GM18499 (cell line): ENCODE measurements around the gene ZFP1.

Experiments
- ATAC-seq: cut with Tn5 transposase; IDR thresholded peaks from one replicate; pipeline ENCODE4 v1.9.1; 2021; ENCODE audit warnings: moderate number of reproducible peaks; ENCODE audit not compliant: insufficient read depth, unreplicated experiment

The ZFP1 gene

DNA sequence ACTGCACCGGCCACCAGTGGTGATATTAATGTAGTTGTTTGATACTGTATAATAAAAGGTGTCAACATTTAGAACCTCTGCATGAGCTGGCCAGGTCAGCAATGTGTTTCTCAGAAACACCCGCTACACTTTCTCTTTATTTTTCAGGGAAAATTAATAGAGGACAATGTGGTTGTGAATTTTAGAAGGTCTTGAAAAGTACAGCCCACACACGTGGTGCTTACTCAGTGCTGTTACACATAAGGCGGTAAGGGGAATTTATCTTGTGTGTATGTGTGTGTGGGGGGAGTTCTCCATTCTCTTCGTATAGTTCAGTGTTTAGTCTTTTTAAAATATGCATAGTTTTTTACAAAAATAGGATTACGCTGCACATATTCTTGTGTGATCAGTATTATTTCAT lies 4.4 kb upstream of the ZFP1 start:
- no peak for ATAC-seq

GRCh38 chr16:75147968-75148310 lies 385 bp upstream of the ZFP1 start:
- no peak for ATAC-seq

DNA sequence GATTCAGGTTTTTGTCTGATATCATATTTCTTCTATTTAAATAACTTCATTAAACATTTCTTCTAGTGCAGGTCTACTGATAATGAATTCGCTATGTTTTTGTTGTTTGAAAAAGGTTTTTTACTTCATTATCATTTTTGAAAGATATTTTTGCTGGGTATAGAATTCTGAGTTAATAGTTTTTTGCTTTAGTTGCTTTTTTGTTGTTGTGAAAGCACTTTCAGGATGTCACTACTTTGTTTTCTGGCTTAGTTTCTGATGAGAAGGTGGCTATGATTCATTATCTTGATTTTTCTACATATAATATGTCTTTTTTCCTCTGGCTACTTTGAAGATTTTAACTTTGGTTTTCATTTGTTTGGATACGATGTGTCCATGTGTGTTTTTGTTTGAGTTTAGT lies 3.5 kb downstream of the ZFP1 start:
- no peak for ATAC-seq

- no peak for ATAC-seq
Observed at GRCh38 chr16:75152635-75153034, 4.3 kb downstream of the ZFP1 start.

- no peak for ATAC-seq
Observed at GRCh38 chr16:75160386-75160785, 12.1 kb downstream of the ZFP1 start.

GRCh38 chr16:75169899-75170405 lies 21.6 kb downstream of the ZFP1 start:
- ATAC-seq = no peak

- no peak for ATAC-seq
Observed at GRCh38 chr16:75172578-75172977, 24.3 kb downstream of the ZFP1 start.

DNA sequence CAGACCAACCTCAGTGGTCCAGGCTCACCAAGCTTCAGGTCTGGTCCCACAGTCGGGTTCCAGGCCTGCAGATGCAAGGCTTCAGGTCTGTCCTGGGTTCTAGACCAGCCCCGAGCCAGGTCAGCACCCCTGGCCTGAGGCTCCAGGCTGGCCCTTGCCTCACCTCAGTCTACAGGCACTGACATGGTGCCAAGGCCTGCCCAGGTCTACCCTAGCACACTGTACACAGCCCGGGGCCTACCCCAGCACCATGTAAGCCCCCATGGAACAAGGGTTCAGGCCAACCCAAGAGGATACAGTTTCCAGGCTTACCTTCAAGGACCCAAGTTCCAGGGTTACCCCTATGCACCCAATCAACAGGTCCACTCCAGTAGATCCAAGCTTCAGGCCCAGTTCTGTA lies 26.8 kb downstream of the ZFP1 start:
- no peak for ATAC-seq

- no peak for ATAC-seq
Observed at GRCh38 chr16:75176926-75177325, 28.6 kb downstream of the ZFP1 start.

DNA sequence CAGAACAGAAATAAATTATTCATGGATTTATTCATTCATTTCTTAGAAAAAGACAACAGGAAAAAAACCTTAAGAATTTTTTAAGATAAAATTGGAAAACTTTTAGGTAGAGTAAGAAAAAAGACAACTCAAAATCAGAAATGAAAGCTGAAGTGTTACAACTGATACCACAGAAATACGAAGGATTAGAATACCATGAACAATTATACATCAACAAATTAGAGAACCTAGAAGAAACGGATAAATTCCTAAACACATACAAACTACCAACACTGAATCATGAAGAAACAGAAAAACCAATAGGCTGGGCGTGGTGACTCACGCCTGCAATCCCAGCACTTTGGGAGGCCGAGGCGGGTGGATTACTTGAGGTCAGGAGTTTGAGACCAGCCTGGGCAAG lies 30.9 kb downstream of the ZFP1 start:
- ATAC-seq = no peak

DNA sequence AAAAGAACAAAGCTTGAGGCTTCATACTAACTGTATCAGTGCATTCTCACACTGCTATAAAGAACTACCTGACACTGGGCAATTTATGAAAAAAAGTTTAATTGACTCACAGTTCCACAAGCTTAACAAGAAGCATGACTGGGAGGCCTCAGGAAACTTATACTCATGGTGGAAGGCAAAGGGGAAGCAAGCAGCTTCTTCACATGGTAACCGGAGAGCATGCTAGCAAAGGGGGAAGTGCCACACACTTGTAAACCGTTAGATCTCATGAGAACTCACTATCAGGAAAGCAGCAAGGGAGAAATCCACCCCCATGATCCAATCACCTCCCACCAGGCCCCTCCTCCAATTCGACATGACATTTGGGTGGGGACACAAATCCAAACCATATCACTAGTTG lies 33.3 kb downstream of the ZFP1 start:
- no peak for ATAC-seq

DNA sequence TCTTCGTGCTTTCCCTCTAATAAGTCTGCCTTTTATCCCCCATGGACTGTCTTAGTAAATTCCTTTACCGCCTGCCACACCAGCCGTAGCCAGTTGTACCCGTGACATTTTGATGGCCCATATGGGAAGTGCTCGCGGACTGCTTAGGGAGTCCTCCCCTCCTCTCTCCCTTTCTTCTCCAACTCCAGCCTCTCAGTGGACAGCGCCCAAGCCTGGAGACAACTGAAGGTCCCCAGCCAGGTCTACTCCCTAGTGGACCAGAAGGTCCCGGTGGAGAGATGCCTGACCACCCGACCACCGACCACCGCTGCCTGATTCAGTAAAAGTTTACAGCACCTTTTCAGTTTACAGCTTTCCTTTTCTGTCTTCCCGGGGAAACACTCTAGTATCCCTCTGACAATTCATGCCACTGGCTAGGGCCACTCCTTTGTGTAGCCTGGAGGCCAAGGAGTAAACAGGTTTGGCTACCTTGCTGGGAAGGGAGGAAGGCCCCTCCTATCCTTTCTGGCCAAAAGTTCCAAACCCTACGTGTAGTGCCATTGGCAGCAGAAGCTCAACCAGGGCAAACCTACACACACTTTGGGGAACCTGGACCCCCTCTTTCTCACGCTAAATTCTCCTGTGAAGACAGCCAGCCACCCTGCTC lies 40.6 kb downstream of the ZFP1 start:
- no peak for ATAC-seq

GRCh38 chr16:75189638-75190245 lies 41.4 kb downstream of the ZFP1 start:
- no peak for ATAC-seq

- no peak for ATAC-seq
Observed at GRCh38 chr16:75192606-75193264, 44.4 kb downstream of the ZFP1 start.

GRCh38 chr16:75193265-75193650 lies 44.9 kb downstream of the ZFP1 start:
- no peak for ATAC-seq

- ATAC-seq = no peak
Observed at GRCh38 chr16:75193730-75194444, 45.6 kb downstream of the ZFP1 start.

- ATAC-seq = no peak
Observed at GRCh38 chr16:75195811-75196790, 47.8 kb downstream of the ZFP1 start.

DNA sequence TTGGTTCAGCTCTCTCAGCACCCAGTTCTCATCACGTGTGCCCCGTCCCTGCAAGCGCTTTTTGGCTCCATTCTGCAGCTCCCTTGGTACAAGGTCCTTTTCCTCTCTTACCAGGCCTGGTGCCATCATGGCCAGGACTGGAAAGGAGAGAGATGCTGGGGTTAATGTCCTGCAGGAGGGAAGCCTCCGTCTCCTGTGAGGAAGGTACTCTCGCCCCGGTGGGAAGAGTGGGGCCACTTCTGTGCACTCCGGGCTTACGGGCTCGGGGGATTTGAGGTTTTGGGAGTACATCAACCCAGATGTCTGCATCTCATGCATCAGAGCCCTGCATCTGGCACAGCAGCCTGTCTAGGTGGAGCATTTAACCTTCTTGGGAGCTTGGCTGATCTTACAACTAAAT lies 48.5 kb downstream of the ZFP1 start:
- ATAC-seq = no peak

GRCh38 chr16:75197522-75198134 lies 49.3 kb downstream of the ZFP1 start:
- ATAC-seq = no peak
